Naive B cell (primary cell): Measurements from ENCODE around the gene IFITM2. TPM values are rescaled to one million over a fixed set of nuclear protein-coding genes. Genes with fewer than 3 reads are reported as not detected.
A peak's percentile ranks its signal among the peaks of the same experiment; 100 is the strongest.
"Not testable (repeated sequence)": the region's sequence is repeated elsewhere in the genome, so short reads cannot be mapped to it uniquely, and the experiment has no call there.

ENCODE experiments used
- ATAC-seq, 2 donors: fragments of 150-1000 bp; cut with Tn5 transposase; 2 replicates each; pipeline ENCODE4 v1.10.0; 2021; ENCODE audit warnings: low read depth in 2 of 2, mild to moderate bottlenecking in 2 of 2, moderate library complexity in 2 of 2
- DNase-seq: peaks from one replicate; pipeline ENCODE4 v3.0.0; 2022
- H3K27ac Mint-ChIP-seq, 6 donors: one replicate each; pipeline ENCODE4 v1.8.0; 2020 to 2022; ENCODE audit warnings: mild to moderate bottlenecking in 6 of 6, mixed read lengths in 6 of 6, moderate library complexity in 5 of 6, inconsistent platforms in 2 of 6
- H3K27me3 Mint-ChIP-seq, 3 donors: one replicate each; pipeline ENCODE4 v1.8.0; 2021 to 2022; ENCODE audit warnings: mixed read lengths in 3 of 3, mild to moderate bottlenecking in 1 of 3
- H3K36me3 Mint-ChIP-seq, 2 donors: one replicate each; pipeline ENCODE4 v1.8.0; 2020 to 2022; ENCODE audit warnings: mixed read lengths in 2 of 2, inconsistent platforms in 1 of 2, mild to moderate bottlenecking in 1 of 2
- H3K4me1 Mint-ChIP-seq, 3 donors: one replicate each; pipeline ENCODE4 v1.8.0; 2020 to 2022; ENCODE audit warnings: mixed read lengths in 3 of 3, inconsistent platforms in 1 of 3, mild to moderate bottlenecking in 1 of 3, moderate library complexity in 1 of 3
- H3K4me3 Mint-ChIP-seq, 8 donors: one replicate each; pipeline ENCODE4 v1.8.0; 2020 to 2022; ENCODE audit warnings: mild to moderate bottlenecking in 8 of 8, mixed read lengths in 8 of 8, moderate library complexity in 8 of 8, inconsistent platforms in 2 of 8
- H3K9me3 Mint-ChIP-seq, 7 donors: one replicate each; pipeline ENCODE4 v1.8.0; 2020 to 2022; ENCODE audit warnings: mixed read lengths in 7 of 7, mild to moderate bottlenecking in 5 of 7, inconsistent platforms in 2 of 7, moderate library complexity in 1 of 7
- polyA plus RNA-seq, 6 donors: library from polyadenylated mRNA; unstranded; fragments of 300-500 nt; fragmentation: Illumina TruSeq; gene quantifications; one replicate each; pipeline ENCODE4 v1.2.3, GENCODE V29; 2021; ENCODE audit warnings: low read depth in 6 of 6

The IFITM2 gene
- polyA plus RNA-seq: 1,000 to 10,000 TPM in 4 of 6 donors, 100 to 1,000 TPM in 2; 915 to 1,467 (median 1,288) TPM

DNA sequence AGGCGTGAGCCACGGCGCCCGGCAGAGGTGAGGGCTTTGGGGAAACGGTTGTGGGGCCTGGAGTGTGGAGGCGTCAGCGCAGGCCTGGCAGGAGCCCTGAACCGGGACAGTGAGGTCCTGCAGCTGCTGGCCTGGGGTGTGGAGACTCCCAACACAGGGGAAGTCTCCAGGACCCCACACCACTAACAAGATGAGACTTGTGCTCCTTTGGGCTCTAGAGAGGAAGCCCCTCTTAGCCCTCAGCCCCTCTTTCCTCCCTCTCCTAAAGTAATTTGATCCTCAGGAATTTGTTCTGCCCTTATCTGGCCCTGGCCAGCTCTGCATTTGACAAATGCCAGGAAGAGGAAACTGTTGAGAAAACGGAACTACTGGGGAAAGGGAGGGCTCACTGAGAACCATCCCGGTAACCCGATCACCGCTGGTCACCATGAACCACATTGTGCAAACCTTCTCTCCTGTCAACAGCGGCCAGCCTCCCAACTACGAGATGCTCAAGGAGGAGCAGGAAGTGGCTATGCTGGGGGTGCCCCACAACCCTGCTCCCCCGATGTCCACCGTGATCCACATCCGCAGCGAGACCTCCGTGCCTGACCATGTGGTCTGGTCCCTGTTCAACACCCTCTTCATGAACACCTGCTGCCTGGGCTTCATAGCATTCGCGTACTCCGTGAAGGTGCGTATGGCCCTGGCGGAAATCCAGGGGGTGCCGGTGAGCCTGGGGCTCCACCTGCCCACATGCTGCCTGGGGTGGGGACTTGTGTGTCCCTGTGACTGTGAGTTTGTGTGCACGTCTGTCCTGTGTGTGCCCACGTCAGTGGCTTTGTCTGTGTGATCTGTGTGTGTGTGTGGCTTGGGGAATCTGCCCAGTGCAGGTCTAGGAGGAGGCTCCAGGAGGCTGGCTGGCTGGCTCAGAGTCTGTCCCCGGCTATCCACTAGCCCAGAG lies at the start of gene IFITM2:
Gene IFITM2, plus strand, starts transcription at position 51 of the 943 bp plus-strand sequence. Its CDS starts 377 bp downstream, at position 428.
- Mint-ChIP-seq H3K4me3 (peak within 1 kb of the TSS; percentile 87 to 98 (median 95)), H3K4me1 (peaks cover 37 to 60% (median 40%) of the 10 kb centered on the region in 3 donors), H3K27ac (peak within 1 kb of the TSS; percentile 80 to 97 (median 94))
- H3K9me3 Mint-ChIP-seq, H3K27me3 Mint-ChIP-seq, H3K36me3 Mint-ChIP-seq: not testable (repeated sequence)
- DNase-seq (peak; percentile 61), ATAC-seq (peak; percentile 60 to 63)

DNA sequence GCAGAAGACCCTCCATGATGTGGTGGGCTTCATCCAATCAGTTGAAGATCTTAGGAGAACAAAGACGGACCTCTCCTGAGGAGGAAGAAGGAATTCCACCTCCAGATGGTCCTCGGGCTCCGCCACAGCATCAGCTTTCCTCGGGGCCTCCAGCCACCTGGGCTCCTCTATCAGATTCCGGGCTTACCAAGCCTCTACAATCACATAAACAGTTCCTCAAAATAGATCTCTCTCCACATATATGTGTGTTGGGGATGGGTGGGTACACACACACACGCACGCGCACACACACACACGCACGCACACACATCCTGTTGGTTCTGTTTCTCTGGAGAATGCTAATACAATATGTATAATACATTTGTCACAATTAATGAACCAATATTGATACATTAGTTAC lies 48.2 kb upstream of the IFITM2 start:
- Mint-ChIP-seq H3K4me3 (peak overlapping the region in 1 of 8 donors; percentile 15), H3K36me3 (peaks cover 0 to 8% of the 10 kb centered on the region in 2 donors), H3K27me3 (no peaks in the 10 kb centered on the region), H3K9me3 (peaks cover 0 to 2% (median 0%) of the 10 kb centered on the region in 7 donors), H3K4me1 (peaks cover 11 to 25% (median 23%) of the 10 kb centered on the region in 3 donors), H3K27ac (no peak overlapping the region)
- DNase-seq (no peak), ATAC-seq (no peak)

DNA sequence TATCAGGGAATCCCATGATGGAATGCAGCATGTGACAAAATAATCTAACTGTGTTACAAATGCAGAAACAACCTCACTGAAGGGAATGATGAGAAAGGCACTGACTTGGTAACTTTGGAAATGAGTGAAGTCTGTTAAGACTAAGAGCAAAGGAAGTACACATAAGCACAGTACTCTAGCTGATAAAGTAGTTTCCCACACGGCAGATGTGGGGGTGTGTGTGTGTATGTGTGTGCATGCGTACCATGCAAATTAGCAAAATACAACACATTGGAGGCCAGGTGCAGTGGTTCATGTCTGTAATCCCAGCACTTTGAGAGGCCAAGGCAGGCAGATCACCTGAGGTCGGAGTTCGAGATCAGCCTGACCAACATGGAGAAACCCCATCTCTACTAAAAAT lies 46.0 kb upstream of the IFITM2 start:
- H3K9me3 Mint-ChIP-seq: peaks cover 0 to 2% (median 0%) of the 10 kb centered on the region in 7 donors
- no peak overlapping the region for H3K4me3 Mint-ChIP-seq
- DNase-seq (no peak), ATAC-seq (no peak)
- peaks cover 11 to 25% (median 23%) of the 10 kb centered on the region in 3 donors for H3K4me1 Mint-ChIP-seq
- no peak overlapping the region for H3K27ac Mint-ChIP-seq
- H3K27me3 Mint-ChIP-seq: no peaks in the 10 kb centered on the region
- peaks cover 0 to 8% of the 10 kb centered on the region in 2 donors for H3K36me3 Mint-ChIP-seq

DNA sequence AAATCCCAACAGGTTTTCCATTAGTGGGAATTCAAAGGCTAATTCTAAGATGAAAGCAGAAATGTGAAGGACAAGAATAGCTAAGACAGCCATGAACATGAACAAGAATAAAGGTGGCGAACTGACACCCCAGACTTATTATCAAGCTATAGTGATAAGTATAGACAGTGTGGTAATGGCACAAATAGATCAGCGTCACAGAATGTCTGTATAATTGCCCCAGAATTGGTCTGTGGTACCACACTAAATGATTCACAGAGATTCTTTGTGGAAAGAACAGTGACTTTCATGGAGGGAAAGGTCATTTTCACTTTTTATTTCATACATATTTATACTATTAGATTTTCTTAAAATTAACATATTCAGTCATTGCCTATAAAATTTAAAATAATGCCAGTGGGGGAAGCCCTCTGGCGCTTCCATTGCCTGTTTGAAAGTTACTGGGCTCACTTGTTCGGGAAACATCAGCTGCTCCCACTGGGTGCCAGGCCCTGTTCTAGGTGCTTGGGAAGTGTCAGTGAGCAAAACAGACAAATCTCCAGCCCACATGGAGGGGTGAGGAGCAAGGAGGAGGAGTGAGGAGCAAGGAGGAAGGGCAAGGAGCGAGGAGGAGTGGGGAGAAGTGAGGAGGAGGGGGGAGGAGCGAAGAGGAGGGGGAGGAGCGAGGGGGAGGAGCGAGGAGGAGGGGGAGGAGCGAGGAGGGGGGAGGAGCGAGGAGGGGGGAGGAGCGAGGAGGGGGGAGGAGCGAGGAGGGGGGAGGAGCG lies 40.8 kb upstream of the IFITM2 start:
- Mint-ChIP-seq H3K27me3 (no peaks in the 10 kb centered on the region), H3K27ac (peak overlapping the region; percentile 56 to 98 (median 96)), H3K9me3 (peaks cover 0 to 4% (median 0%) of the 10 kb centered on the region in 7 donors), H3K4me1 (peaks cover 14 to 37% (median 37%) of the 10 kb centered on the region in 3 donors), H3K4me3 (peak overlapping the region; percentile 75 to 89 (median 83)), H3K36me3 (no peaks in the 10 kb centered on the region)
- DNase-seq (peak; percentile 36), ATAC-seq (no peak)

DNA sequence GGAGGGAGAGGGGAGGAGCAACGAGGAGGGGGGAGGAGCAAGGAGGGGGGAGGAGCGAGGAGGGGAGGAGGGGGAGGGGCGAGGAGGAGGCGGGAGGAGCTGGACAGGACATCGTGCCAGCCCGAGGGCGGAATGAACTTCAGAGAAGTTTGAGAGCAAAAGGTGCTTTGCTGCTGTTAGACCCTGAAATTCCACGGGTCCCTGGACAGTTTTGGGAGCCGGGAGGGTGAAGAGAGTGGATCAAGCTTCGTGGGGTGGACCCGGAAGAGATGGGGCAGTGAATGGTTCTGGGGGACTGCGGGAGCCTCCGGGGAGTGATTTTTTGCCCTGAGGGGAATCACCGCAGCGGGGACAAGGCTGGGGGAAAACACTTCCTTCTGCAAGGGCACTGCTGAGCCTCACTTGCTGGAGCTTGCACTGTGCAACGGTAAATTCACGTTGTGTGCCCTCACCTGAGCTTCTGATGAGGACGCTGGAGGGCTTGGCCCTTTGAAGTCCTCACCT lies 40.1 kb upstream of the IFITM2 start:
- DNase-seq (peak; percentile 72), ATAC-seq (peak; percentile 22 to 32)
- H3K36me3 Mint-ChIP-seq: no peaks in the 10 kb centered on the region
- H3K9me3 Mint-ChIP-seq: peaks cover 0 to 2% (median 0%) of the 10 kb centered on the region in 7 donors
- H3K4me1 Mint-ChIP-seq: peaks cover 14 to 38% (median 37%) of the 10 kb centered on the region in 3 donors
- no peaks in the 10 kb centered on the region for H3K27me3 Mint-ChIP-seq
- H3K27ac Mint-ChIP-seq: peak overlapping the region; percentile 96 to 100 (median 98)
- H3K4me3 Mint-ChIP-seq: peak overlapping the region; percentile 81 to 97 (median 92)

DNA sequence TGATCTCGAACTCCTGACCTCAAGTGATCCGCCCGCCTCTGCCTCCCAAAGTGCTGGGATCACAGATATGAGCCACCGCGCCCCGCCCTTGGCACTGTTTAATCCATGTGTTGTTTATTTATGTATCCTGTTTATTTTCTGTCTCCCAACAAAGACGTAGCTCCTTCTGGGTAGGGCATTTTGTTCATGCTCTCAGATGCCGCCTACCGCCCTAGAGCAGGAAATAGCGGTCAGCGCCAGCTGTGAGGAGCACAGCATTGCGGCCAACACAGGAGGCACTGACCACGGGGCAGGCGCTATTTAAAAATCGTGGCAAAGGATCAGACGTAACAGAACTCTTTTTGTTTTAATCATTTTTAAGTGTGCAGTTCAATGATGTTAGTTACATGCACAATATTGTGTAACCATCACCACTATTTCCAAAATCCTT lies 38.9 kb upstream of the IFITM2 start:
- H3K9me3 Mint-ChIP-seq, H3K27me3 Mint-ChIP-seq, H3K36me3 Mint-ChIP-seq, DNase-seq: not testable (repeated sequence)
- ATAC-seq: peak; percentile 14 to 21
- Mint-ChIP-seq H3K27ac (peak overlapping the region; percentile 96 to 100 (median 98)), H3K4me1 (peaks cover 14 to 38% (median 37%) of the 10 kb centered on the region in 3 donors), H3K4me3 (peak overlapping the region; percentile 81 to 97 (median 92))

DNA sequence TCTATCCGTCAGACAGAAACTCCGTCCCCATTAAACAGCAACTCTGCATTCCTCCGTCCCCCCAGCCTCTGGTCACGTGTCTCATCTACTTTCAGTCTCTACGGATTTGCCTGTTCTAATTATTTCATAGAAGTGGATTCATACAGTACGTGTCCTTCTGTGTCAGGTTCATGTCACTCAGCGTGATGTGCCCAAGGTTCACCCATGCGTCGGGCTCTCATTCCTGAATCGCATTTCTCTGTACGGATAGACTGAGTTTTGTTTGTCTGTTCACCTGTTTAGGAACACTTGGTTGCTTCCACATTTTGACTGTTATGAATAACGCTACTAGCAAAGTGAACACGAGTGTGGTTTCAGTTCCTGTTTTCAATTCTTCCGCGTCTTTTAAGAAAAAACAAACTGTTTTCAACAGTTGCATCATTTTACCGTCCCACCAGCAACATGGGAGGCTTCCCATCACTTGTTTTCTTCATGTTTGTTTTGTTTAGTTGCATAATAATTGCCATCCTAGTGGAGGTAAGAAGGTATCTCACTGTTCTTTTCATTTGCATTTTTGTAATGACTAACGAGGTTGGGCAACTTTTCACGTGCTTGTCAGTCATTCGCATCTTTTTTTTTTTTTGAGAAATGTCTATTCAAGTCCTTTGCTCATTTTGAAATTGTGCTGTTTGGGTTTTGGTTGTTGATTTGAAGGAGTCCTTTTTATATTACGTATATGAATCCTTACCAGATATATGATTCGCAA lies 38.3 kb upstream of the IFITM2 start:
- H3K9me3 Mint-ChIP-seq: peaks cover 0 to 2% (median 0%) of the 10 kb centered on the region in 7 donors
- H3K36me3 Mint-ChIP-seq: no peaks in the 10 kb centered on the region
- peaks cover 14 to 38% (median 37%) of the 10 kb centered on the region in 3 donors for H3K4me1 Mint-ChIP-seq
- H3K4me3 Mint-ChIP-seq: peak overlapping the region; percentile 81 to 97 (median 92)
- H3K27me3 Mint-ChIP-seq: no peaks in the 10 kb centered on the region
- DNase-seq (peak; percentile 92), ATAC-seq (peak; percentile 77 to 78)
- H3K27ac Mint-ChIP-seq: peak overlapping the region; percentile 96 to 100 (median 98)

DNA sequence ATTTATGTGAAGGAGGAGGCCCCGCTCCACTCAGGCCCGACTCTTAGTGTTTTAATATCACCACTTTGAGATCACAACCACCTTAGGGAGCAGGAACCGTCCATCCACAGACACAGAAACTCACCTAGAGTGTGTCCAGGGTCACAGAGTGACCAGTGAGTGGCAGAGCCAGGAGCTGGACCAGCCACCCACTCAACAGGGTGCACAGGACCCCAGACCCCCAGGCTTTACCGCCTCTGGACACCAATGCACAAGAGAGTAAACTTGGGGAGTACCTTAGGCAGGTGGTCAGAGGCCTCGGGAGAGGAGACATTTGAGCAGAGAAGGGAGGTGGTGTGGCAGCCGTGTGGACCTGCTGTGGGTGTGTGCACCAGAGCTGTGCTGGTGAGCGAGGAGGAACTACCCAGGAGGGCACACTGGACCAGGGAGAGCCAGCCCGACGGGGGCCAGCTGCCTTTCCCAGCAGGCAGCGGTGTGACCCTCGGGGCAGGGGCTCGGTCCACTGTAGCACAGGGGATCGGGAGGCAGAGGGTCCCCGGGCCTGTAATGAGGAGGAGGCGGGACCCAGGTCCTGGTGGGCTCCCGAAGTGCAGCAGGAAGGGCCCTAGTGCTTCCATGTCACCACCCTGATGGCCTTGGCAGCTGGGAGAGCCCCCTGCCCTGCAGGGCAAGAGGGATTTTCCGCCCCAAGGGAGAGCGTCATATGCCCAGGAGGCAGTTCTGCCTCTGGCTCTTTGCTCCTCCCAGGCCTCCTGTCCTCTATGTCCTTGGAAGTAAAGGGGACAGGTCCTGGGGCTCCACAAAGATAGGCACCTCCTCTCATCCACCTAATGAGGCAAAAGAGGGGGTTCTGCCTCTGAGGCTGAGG lies 36.9 kb upstream of the IFITM2 start:
- no peaks in the 10 kb centered on the region for H3K27me3 Mint-ChIP-seq
- H3K27ac Mint-ChIP-seq: peak overlapping the region in 5 of 6 donors; percentile 91 to 100 (median 97)
- H3K9me3 Mint-ChIP-seq: peaks cover 0 to 2% (median 0%) of the 10 kb centered on the region in 7 donors
- no peak for ATAC-seq
- H3K4me1 Mint-ChIP-seq: peaks cover 18 to 45% (median 42%) of the 10 kb centered on the region in 3 donors
- no peak for DNase-seq
- H3K36me3 Mint-ChIP-seq: no peaks in the 10 kb centered on the region
- peak overlapping the region in 4 of 8 donors; percentile 34 to 94 (median 88) for H3K4me3 Mint-ChIP-seq

DNA sequence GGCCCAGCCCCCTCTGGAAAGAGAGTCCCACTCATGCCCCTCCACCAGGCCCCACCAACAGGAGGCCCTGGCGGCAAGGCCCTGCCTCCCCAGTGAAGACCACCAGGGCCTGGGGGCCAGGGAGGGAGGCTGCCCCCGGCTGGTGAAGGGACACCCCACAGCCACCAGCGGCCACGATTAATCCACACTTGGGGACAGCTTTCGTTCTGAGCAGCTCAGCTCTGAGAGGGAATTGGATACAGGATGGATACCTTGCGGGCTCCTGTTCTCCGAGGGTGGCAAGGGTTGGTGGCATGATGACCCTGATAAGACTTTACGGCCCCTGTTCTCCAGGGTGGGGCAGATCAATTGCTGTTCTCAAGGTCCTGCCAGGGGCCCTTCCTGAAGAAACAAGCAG lies 36.3 kb upstream of the IFITM2 start:
- DNase-seq (no peak), ATAC-seq (no peak)
- Mint-ChIP-seq H3K9me3 (peaks cover 0 to 2% (median 0%) of the 10 kb centered on the region in 7 donors), H3K4me3 (no peak overlapping the region), H3K36me3 (peaks cover 0 to under 1% of the 10 kb centered on the region in 2 donors), H3K27me3 (no peaks in the 10 kb centered on the region), H3K27ac (peak overlapping the region in 1 of 6 donors; percentile 97), H3K4me1 (peaks cover 18 to 45% (median 42%) of the 10 kb centered on the region in 3 donors)

DNA sequence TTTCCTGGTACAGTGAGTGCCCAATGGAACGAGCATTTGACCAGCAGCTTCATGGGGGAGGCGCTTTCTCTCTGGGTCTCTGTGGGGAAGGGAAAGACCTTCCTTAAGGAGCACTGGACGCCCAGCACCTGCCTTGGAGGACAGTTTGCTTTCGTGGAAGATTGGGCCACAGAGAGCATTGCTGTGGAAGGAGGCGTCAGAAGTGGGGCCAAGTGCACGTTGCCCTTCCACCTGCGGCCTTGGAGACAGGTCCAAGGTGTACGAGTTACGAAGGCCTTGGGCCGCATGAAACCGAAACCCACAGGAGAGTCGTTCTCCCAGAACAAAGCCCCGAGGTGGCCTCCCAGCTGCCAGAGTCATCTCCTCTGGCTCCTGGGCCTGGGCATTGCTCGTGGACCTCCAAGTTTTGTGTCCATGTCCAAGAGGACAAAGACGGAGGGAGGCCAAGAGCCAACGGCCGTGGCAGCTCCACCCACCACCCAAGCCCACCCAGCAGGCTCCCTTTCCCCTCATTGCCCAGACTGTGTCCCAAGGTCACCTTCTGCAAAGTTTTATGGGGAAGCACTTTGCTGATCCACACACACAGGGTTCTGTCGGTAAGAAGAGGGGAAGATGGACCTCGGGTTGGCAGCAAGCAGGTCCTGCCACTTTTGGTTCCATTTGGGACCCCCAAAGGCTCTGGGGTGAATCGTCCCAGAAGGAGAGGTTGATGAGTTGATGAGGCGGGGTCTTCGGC lies 35.3 kb upstream of the IFITM2 start:
- Mint-ChIP-seq H3K4me3 (peak overlapping the region in 3 of 8 donors; percentile 12 to 41 (median 29)), H3K27ac (peak overlapping the region in 1 of 6 donors; percentile 97), H3K27me3 (no peaks in the 10 kb centered on the region), H3K36me3 (peaks cover 0 to 5% of the 10 kb centered on the region in 2 donors), H3K9me3 (peaks cover 0 to 3% (median 0%) of the 10 kb centered on the region in 7 donors), H3K4me1 (peaks cover 18 to 43% (median 36%) of the 10 kb centered on the region in 3 donors)
- DNase-seq (no peak), ATAC-seq (no peak)

DNA sequence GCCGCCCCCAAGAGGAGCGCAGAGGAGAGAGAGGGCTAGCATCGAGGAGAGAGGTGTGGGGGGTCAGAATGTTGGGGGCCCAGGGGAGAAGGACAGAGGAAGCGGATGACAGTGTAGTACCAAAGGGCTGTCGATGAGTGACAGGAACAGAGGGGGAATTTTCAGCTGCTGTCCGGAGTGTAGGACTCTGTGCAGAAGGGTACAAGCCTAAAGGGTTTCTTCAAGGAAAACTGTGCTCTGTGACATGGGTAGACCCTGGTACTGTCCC lies 34.8 kb upstream of the IFITM2 start:
- H3K4me1 Mint-ChIP-seq: peaks cover 22 to 40% (median 31%) of the 10 kb centered on the region in 3 donors
- ATAC-seq: no peak
- peak overlapping the region in 2 of 6 donors; percentile 61 to 97 for H3K27ac Mint-ChIP-seq
- H3K36me3 Mint-ChIP-seq: peaks cover 0 to 5% of the 10 kb centered on the region in 2 donors
- H3K27me3 Mint-ChIP-seq: no peaks in the 10 kb centered on the region
- no peak overlapping the region for H3K4me3 Mint-ChIP-seq
- DNase-seq: no peak
- peaks cover 0 to 3% (median 0%) of the 10 kb centered on the region in 7 donors for H3K9me3 Mint-ChIP-seq
